H1 (cell line): Measurements from ENCODE around the gene OLFM1. TPM values are rescaled to one million over a fixed set of nuclear protein-coding genes. Genes with fewer than 3 reads are reported as not detected.
A peak's percentile ranks its signal among the peaks of the same experiment; 100 is the strongest.

ENCODE experiments used
- CTCF ChIA-PET: fragments of 300-600 bp; sonication (Branson Sonifier 250); formaldehyde crosslinking; loops from one replicate; lab custom pipeline; 2021; ENCODE audit not compliant: partially characterized antibody; lab: Charles Lee
- POLR2A ChIA-PET: fragments of 300-600 bp; sonication (Branson Sonifier 250); formaldehyde crosslinking; loops from one replicate; lab custom pipeline; 2021; ENCODE audit warnings: inconsistent platforms; ENCODE audit not compliant: partially characterized antibody; lab: Charles Lee
- DNase-seq, 2 experiments: peaks; one replicate each; pipeline versions ENCODE4 v3.0.0 to v3.0.0-alpha.2; 2010 to 2022; ENCODE audit warnings: low spot score in 2 of 2, low read depth in 1 of 2, mixed read lengths in 1 of 2
- FAIRE-seq: peaks from 2 replicates; lab custom pipeline; 2011; peaks lifted over from hg19 to GRCh38; lab: Jason Lieb, UNC
- H2AFZ ChIP-seq: 2 replicates; pipeline ENCODE4 v1.8.1; 2012; ENCODE audit warnings: low read length, inconsistent platforms
- H2AK5ac ChIP-seq: 2 replicates; pipeline ENCODE4 v1.6.1; 2013; ENCODE audit warnings: low read depth, low read length
- H2BK120ac ChIP-seq: replicated peaks from 2 replicates; pipeline ENCODE3; 2013; ENCODE audit warnings: low read depth, low read length, inconsistent platforms
- H2BK12ac ChIP-seq: 2 replicates; pipeline ENCODE4 v1.6.1; 2013; ENCODE audit warnings: low read depth, low read length
- H2BK15ac ChIP-seq: 2 replicates; pipeline ENCODE4 v1.6.1; 2013; ENCODE audit warnings: low read length
- H2BK20ac ChIP-seq: 2 replicates; pipeline ENCODE4 v1.6.1; 2013; ENCODE audit warnings: low read length
- H2BK5ac ChIP-seq: 2 replicates; pipeline ENCODE4 v1.6.1; 2013; ENCODE audit warnings: low read depth, low read length
- H3K14ac ChIP-seq: 2 replicates; pipeline ENCODE4 v1.6.1; 2013; ENCODE audit warnings: inconsistent platforms; ENCODE audit not compliant: insufficient read length
- H3K18ac ChIP-seq: 2 replicates; pipeline ENCODE4 v1.6.1; 2013; ENCODE audit warnings: low read length; ENCODE audit errors: extremely low read depth
- H3K23ac ChIP-seq: 2 replicates; pipeline ENCODE4 v1.6.1; 2013; ENCODE audit warnings: inconsistent platforms; ENCODE audit not compliant: insufficient read length
- H3K23me2 ChIP-seq: 2 replicates; pipeline ENCODE4 v1.6.1; 2013; ENCODE audit warnings: low read depth, low read length
- H3K27ac ChIP-seq: 2 replicates; pipeline ENCODE4 v1.6.1; 2011; ENCODE audit warnings: low read depth, low read length, inconsistent platforms
- H3K27me3 ChIP-seq, 4 experiments: replicated peaks in 1 of 4; 1 replicate in 1 of 4; 2 replicates in 3 of 4; pipeline versions ENCODE4 v1.6.1 to v1.8.1; 2011 to 2013; ENCODE audit warnings: low read length in 3 of 4, mild to moderate bottlenecking in 3 of 4, inconsistent platforms in 2 of 4, mixed read lengths in 2 of 4, moderate library complexity in 1 of 4; ENCODE audit not compliant: control insufficient read depth in 3 of 4, insufficient read depth in 3 of 4; ENCODE audit errors: extremely low read depth in 1 of 4
- H3K36me3 ChIP-seq, 4 experiments: 2 replicates each; pipeline versions ENCODE4 v1.6.1 to v1.8.1; 2011 to 2013; ENCODE audit warnings: mild to moderate bottlenecking in 4 of 4, low read length in 3 of 4, moderate library complexity in 2 of 4, control low read depth in 1 of 4, inconsistent platforms in 1 of 4; ENCODE audit not compliant: insufficient read depth in 4 of 4, control insufficient read depth in 2 of 4
- H3K4ac ChIP-seq: replicated peaks from 2 replicates; pipeline ENCODE3; 2013; ENCODE audit warnings: low read length, low read depth, mixed read lengths, inconsistent platforms; ENCODE audit not compliant: insufficient read length
- H3K4me1 ChIP-seq, 4 experiments: replicated peaks in 1 of 4; 1 replicate in 1 of 4; 2 replicates in 3 of 4; pipeline versions ENCODE4 v1.6.1 to v1.8.1; 2011 to 2013; ENCODE audit warnings: low read length in 3 of 4, inconsistent platforms in 2 of 4, mixed read lengths in 1 of 4; ENCODE audit not compliant: insufficient read depth in 4 of 4, control insufficient read depth in 3 of 4
- H3K4me2 ChIP-seq, 2 experiments: 2 replicates each; pipeline versions ENCODE4 v1.6.1 to v1.8.1; 2011 to 2013; ENCODE audit warnings: low read depth in 2 of 2, low read length in 2 of 2, control low read depth in 1 of 2, inconsistent platforms in 1 of 2, mild to moderate bottlenecking in 1 of 2; ENCODE audit not compliant: insufficient read depth in 1 of 2
- H3K4me3 ChIP-seq, 4 experiments: fragments of 200-600, 300-600 bp in 1 of 4; sonication (generic), shearing (Covaris generic), sonication (Bioruptor Twin) in 1 of 4; 2 replicates each; pipeline versions ENCODE4 v1.5.1 to v1.8.1; 2011 to 2016; ENCODE audit warnings: low read length in 4 of 4, low read depth in 3 of 4, control low read depth in 2 of 4, inconsistent platforms in 2 of 4, mild to moderate bottlenecking in 2 of 4, mixed read lengths in 1 of 4, moderate library complexity in 1 of 4; ENCODE audit not compliant: insufficient read depth in 2 of 4; ENCODE audit errors: extremely low read depth in 1 of 4
- H3K56ac ChIP-seq: replicated peaks from 2 replicates; pipeline ENCODE3; 2013; ENCODE audit warnings: low read depth, mild to moderate bottlenecking, mixed read lengths, low read length, inconsistent platforms; ENCODE audit not compliant: insufficient read length
- H3K79me1 ChIP-seq: 2 replicates; pipeline ENCODE4 v1.6.1; 2013; ENCODE audit warnings: low read depth, low read length, control low read depth
- H3K79me2 ChIP-seq, 2 experiments: 2 replicates each; pipeline versions ENCODE4 v1.6.1 to v1.8.1; 2012 to 2013; ENCODE audit warnings: low read length in 2 of 2, mild to moderate bottlenecking in 2 of 2, inconsistent platforms in 1 of 2; ENCODE audit not compliant: insufficient read depth in 2 of 2, control insufficient read depth in 1 of 2
- H3K9ac ChIP-seq, 4 experiments: replicated peaks in 1 of 4; 1 replicate in 1 of 4; 2 replicates in 3 of 4; pipeline versions ENCODE4 v1.6.1 to v1.8.1; 2011 to 2013; ENCODE audit warnings: low read depth in 3 of 4, low read length in 3 of 4, control low read depth in 2 of 4, mild to moderate bottlenecking in 2 of 4, moderate library complexity in 2 of 4, inconsistent platforms in 1 of 4; ENCODE audit errors: extremely low read depth in 1 of 4
- H3K9me3 ChIP-seq, 2 experiments: 2 replicates each; pipeline versions ENCODE4 v1.6.1 to v1.8.1; 2012 to 2013; ENCODE audit warnings: mild to moderate bottlenecking in 2 of 2, moderate library complexity in 2 of 2, control low read depth in 1 of 2, inconsistent platforms in 1 of 2, low read depth in 1 of 2, low read length in 1 of 2, mixed read lengths in 1 of 2; ENCODE audit not compliant: insufficient read depth in 2 of 2
- H4K20me1 ChIP-seq, 2 experiments: replicated peaks in 1 of 2; 2 replicates each; pipeline versions ENCODE3 to v1.8.1; 2011 to 2013; ENCODE audit warnings: inconsistent platforms in 2 of 2, low read length in 2 of 2, mild to moderate bottlenecking in 1 of 2; ENCODE audit not compliant: insufficient read depth in 2 of 2, control insufficient read depth in 1 of 2
- H4K5ac ChIP-seq: 2 replicates; pipeline ENCODE4 v1.6.1; 2013; ENCODE audit warnings: low read length, low read depth, mixed read lengths, inconsistent platforms; ENCODE audit not compliant: insufficient read length
- H4K8ac ChIP-seq: 2 replicates; pipeline ENCODE4 v1.8.0; 2013; ENCODE audit warnings: mild to moderate bottlenecking, moderate library complexity, low read length, inconsistent platforms; ENCODE audit not compliant: insufficient read depth; ENCODE audit errors: extremely low read depth
- H4K91ac ChIP-seq: replicated peaks from 2 replicates; pipeline ENCODE3; 2013; ENCODE audit warnings: low read length, mixed read lengths, inconsistent platforms; ENCODE audit not compliant: insufficient read length
- EZH2 ChIP-seq: fragments of 200-600 bp; sonication (generic); IDR thresholded peaks from 2 replicates; pipeline ENCODE4 v1.7.1; 2012; ENCODE audit warnings: low read depth, mild to moderate bottlenecking, moderate library complexity, low read length, inconsistent platforms; ENCODE audit not compliant: severe bottlenecking
- JUN ChIP-seq: IDR thresholded peaks from 2 replicates; pipeline ENCODE4 v1.6.1; 2011; ENCODE audit warnings: low read depth, mild to moderate bottlenecking, improper control_type of control experiment, low read length
- JUND ChIP-seq: IDR thresholded peaks from 2 replicates; pipeline ENCODE4 v1.6.1; 2011; ENCODE audit warnings: mild to moderate bottlenecking, improper control_type of control experiment, low read length
- NRF1 ChIP-seq: IDR thresholded peaks from 2 replicates; pipeline ENCODE4 v1.6.1; 2011; ENCODE audit warnings: mild to moderate bottlenecking, low read depth, low read length, improper control_type of control experiment
- RNF2 ChIP-seq: fragments of 200-900, 300-1000 bp; sonication (generic); IDR thresholded peaks from 2 replicates; pipeline ENCODE4 v1.7.1; 2016; ENCODE audit warnings: borderline replicate concordance, low read depth, mild to moderate bottlenecking, antibody characterized with exemption, low read length; ENCODE audit not compliant: poor library complexity, severe bottlenecking; ENCODE audit errors: missing control alignments
- SIN3A ChIP-seq, 2 experiments: IDR thresholded peaks in 1 of 2; conservative IDR thresholded peaks in 1 of 2; 2 replicates each; pipeline ENCODE4 v1.6.1; 2011 to 2012; ENCODE audit warnings: low read length in 2 of 2, improper control_type of control experiment in 1 of 2, low read depth in 1 of 2, mild to moderate bottlenecking in 1 of 2
- SIX5 ChIP-seq: IDR thresholded peaks from 2 replicates; pipeline ENCODE4 v1.6.1; 2011; ENCODE audit warnings: mild to moderate bottlenecking, low read depth, low read length
- SP4 ChIP-seq: IDR thresholded peaks from 2 replicates; pipeline ENCODE4 v1.6.1; 2012; ENCODE audit warnings: low read length, inconsistent platforms
- TEAD4 ChIP-seq: IDR thresholded peaks from 2 replicates; pipeline ENCODE4 v1.6.1; 2012; ENCODE audit warnings: low read depth, low read length, inconsistent platforms, mixed read lengths
- WGBS, 2 experiments: shearing (Covaris generic) in 1 of 2; methylation state at CpG; one replicate each; pipeline versions ENCODE4 v1.1.6 to v1.1.7; 2013 to 2015; ENCODE audit warnings: low lambda C conversion rate in 2 of 2, mixed read lengths in 2 of 2, inconsistent platforms in 1 of 2, low coverage in 1 of 2, missing lambda C conversion rate in 1 of 2; ENCODE audit not compliant: insufficient replicate concordance in 2 of 2, insufficient coverage in 1 of 2, insufficient read length in 1 of 2; ENCODE audit errors: extremely low coverage in 1 of 2, missing lambda C conversion rate in 1 of 2; 5-methylcytosine and 5-hydroxymethylcytosine counted together
- polyA plus RNA-seq, 7 experiments: library from polyadenylated mRNA; depleted of rRNA in 3 of 7; stranded (reverse) in 5 of 7; unstranded in 2 of 7; fragments of >200 nt in 5 of 7; fragments of 200-250 nt in 2 of 7; gene quantifications; 1 replicate in 5 of 7; 2 replicates in 1 of 7; 4 replicates in 1 of 7; pipeline versions ENCODE4 v1.2.1 to v1.2.3, GENCODE V29; 2011 to 2013; ENCODE audit warnings: missing spikeins in 2 of 7, mixed read lengths in 2 of 7
- total RNA-seq: library from RNA; stranded (reverse); fragmentation: NEBNext Ultra II Directional; extraction: Animal tissue kit (Norgen Biotek cat#: 25700); gene quantifications from 2 replicates; pipeline ENCODE4 v1.2.1, GENCODE V29; 2021
- TF ChIP-seq, protein P1 (sequence below): IDR thresholded peaks from 2 replicates; pipeline ENCODE4 v1.6.1; 2011; ENCODE audit warnings: low read depth, mild to moderate bottlenecking, low read length; ENCODE audit not compliant: insufficient read depth
- TF ChIP-seq, protein P2 (sequence below): IDR thresholded peaks from 2 replicates; pipeline ENCODE4 v1.6.1; 2012; ENCODE audit warnings: inconsistent platforms

OLFM1 gene
- total and polyA plus RNA-seq, 2 of the 8 experiments (the other 6 are each of a cell fraction or from before 2014, with no cell fraction given) = 53.0 to 53.4 TPM

DNA sequence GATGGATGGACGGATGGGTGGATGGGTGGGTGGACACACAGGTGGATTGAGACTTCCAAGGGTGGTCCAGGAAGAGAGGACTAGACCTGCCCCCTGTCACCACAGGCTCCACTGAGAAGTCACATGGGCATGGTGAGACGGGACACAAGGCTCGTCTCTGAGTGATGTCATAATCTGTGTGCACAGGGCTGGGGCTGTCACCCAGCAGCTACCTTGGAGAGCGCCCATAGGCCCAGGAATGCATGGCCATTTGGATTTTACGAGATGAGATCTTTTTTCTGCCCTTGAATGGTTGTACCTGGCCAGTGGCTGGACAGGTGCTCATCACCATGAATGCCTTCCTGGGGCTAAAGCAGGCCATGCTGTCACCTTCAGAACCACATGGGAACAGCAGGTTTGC is 3.1 kb downstream of the OLFM1 start:
- TF ChIP-seq NRF1 (no peak), SIX5 (no peak), JUN (no peak), TEAD4 (peak; percentile 61; the same call in 1 of the 2 replicates), SP4 (no peak), RNF2 (no peak), JUND (no peak), EZH2 (no peak), SIN3A (conservative IDR thresholded peaks at IDR 0.05 in 1 of 2, IDR thresholded peaks at IDR 0.05 in 1 of 2; ENCODE audit: low read depth in 1 of 2, low read length in 2 of 2) (peak; percentile 45 to 75; a peak in 1 of 4 replicates)
- TF ChIP-seq, protein P1, sequence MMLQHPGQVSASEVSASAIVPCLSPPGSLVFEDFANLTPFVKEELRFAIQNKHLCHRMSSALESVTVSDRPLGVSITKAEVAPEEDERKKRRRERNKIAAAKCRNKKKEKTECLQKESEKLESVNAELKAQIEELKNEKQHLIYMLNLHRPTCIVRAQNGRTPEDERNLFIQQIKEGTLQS = no peak
- TF ChIP-seq, protein P2, sequence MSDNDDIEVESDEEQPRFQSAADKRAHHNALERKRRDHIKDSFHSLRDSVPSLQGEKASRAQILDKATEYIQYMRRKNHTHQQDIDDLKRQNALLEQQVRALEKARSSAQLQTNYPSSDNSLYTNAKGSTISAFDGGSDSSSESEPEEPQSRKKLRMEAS = no peak
- Histone ChIP-seq H3K4me2 (no peak overlapping the region), H4K5ac (no peak overlapping the region), H3K56ac (no peak overlapping the region), H4K8ac (no peak overlapping the region), H2BK120ac (no peak overlapping the region), H3K23me2 (peaks cover 25% of the 10 kb centered on the region), H3K4me3 (no peak overlapping the region), H3K4me1 (peaks cover 0 to 18% (median 10%) of the 10 kb centered on the region in 4 experiments; a peak in 6 of 7 replicates), H3K27me3 (peaks cover 0 to 17% (median 12%) of the 10 kb centered on the region in 4 experiments; a peak in 5 of 7 replicates), H3K4ac (no peak overlapping the region), H3K9me3 (no peaks in the 10 kb centered on the region), H2BK20ac (no peak overlapping the region), H3K79me1 (peaks cover 12% of the 10 kb centered on the region), H3K79me2 (peaks cover 3 to 9% of the 10 kb centered on the region in 2 experiments; a peak in 3 of 4 replicates), H3K9ac (no peak overlapping the region), H4K91ac (no peak overlapping the region), H3K14ac (no peak overlapping the region), H2BK5ac (no peak overlapping the region), H4K20me1 (peaks cover 20 to 29% of the 10 kb centered on the region in 2 experiments), H3K18ac (no peak overlapping the region), H2AK5ac (no peak overlapping the region), H3K23ac (no peak overlapping the region), H3K27ac (no peak overlapping the region), H2AFZ (no peak overlapping the region), H2BK12ac (no peak overlapping the region), H3K36me3 (peaks cover 0 to 12% (median 11%) of the 10 kb centered on the region in 4 experiments; a peak in 4 of 8 replicates), H2BK15ac (no peak overlapping the region)
- WGBS, 2 experiments = 94% methylated on average over 5 of the region's 5 CpGs; no CpG with 5 or more reads in 1 of the 2 experiments
- DNase-seq (no peak), FAIRE-seq (no peak)
- CTCF ChIA-PET = interaction anchor here (0.7 to 12.6 kb wide), 2 partner anchors 318 to 324 kb away, joined by 4 to 137 read pairs; no protein-coding TSS in a partner anchor
- POLR2A ChIA-PET = no interaction called here
